H9 (cell line): ENCODE measurements around the gene MVP. TPM values are rescaled to one million over a fixed set of nuclear protein-coding genes. Genes with fewer than 3 reads are reported as not detected.

Experiments used
- DNase-seq: peaks from one replicate; pipeline ENCODE4 v3.0.0-alpha.2; 2017
- H2AFZ ChIP-seq: one replicate; pipeline ENCODE4 v1.6.1; 2013; ENCODE audit warnings: mild to moderate bottlenecking, low read length, control low read depth, moderate library complexity
- H2AK5ac ChIP-seq: 2 replicates; pipeline ENCODE4 v1.6.1; 2013; ENCODE audit warnings: low read length, control low read depth, mixed read lengths; ENCODE audit not compliant: insufficient read length
- H2BK120ac ChIP-seq: one replicate; pipeline ENCODE4 v1.6.1; 2013; ENCODE audit warnings: low read depth, mild to moderate bottlenecking, low read length, control low read depth, inconsistent platforms; ENCODE audit not compliant: poor library complexity, severe bottlenecking
- H2BK12ac ChIP-seq: 2 replicates; pipeline ENCODE4 v1.6.1; 2013; ENCODE audit warnings: low read length, control low read depth, mixed read lengths, low read depth; ENCODE audit not compliant: insufficient read length
- H2BK15ac ChIP-seq: 2 replicates; pipeline ENCODE4 v1.6.1; 2013; ENCODE audit warnings: low read depth, low read length, control low read depth
- H2BK20ac ChIP-seq: one replicate; pipeline ENCODE4 v1.6.1; 2013; ENCODE audit warnings: low read depth, mild to moderate bottlenecking, low read length, control low read depth, inconsistent platforms; ENCODE audit not compliant: poor library complexity, severe bottlenecking
- H2BK5ac ChIP-seq: 2 replicates; pipeline ENCODE4 v1.6.1; 2013; ENCODE audit warnings: low read length, control low read depth, mixed read lengths; ENCODE audit not compliant: insufficient read length
- H3K14ac ChIP-seq: 2 replicates; pipeline ENCODE4 v1.6.1; 2013; ENCODE audit warnings: low read length, control low read depth; ENCODE audit not compliant: insufficient read depth
- H3K18ac ChIP-seq: 2 replicates; pipeline ENCODE4 v1.6.1; 2013; ENCODE audit warnings: low read depth, mild to moderate bottlenecking, mixed read lengths, low read length, control low read depth; ENCODE audit not compliant: insufficient read length
- H3K23ac ChIP-seq: 2 replicates; pipeline ENCODE4 v1.6.1; 2013; ENCODE audit warnings: low read length, control low read depth, mixed read lengths, low read depth; ENCODE audit not compliant: insufficient read length
- H3K23me2 ChIP-seq: 2 replicates; pipeline ENCODE4 v1.6.1; 2013; ENCODE audit warnings: low read depth, mild to moderate bottlenecking, mixed read lengths, low read length, control low read depth; ENCODE audit not compliant: insufficient read length, poor library complexity, severe bottlenecking
- H3K27ac ChIP-seq: 2 replicates; pipeline ENCODE4 v1.5.1; 2013; ENCODE audit warnings: low read length, control low read depth, mixed read lengths, low read depth; ENCODE audit not compliant: insufficient read length
- H3K27me3 ChIP-seq: 2 replicates; pipeline ENCODE4 v1.6.1; 2013; ENCODE audit warnings: low read length, control low read depth, inconsistent platforms; ENCODE audit not compliant: insufficient read depth
- H3K4ac ChIP-seq: 2 replicates; pipeline ENCODE4 v1.6.1; 2013; ENCODE audit warnings: low read depth, mild to moderate bottlenecking, control low read depth, inconsistent platforms, low read length, moderate library complexity
- H3K4me1 ChIP-seq: 2 replicates; pipeline ENCODE4 v1.6.1; 2013; ENCODE audit warnings: low read length, control low read depth, inconsistent platforms; ENCODE audit not compliant: insufficient read depth
- H3K4me2 ChIP-seq: 2 replicates; pipeline ENCODE4 v1.6.1; 2013; ENCODE audit warnings: low read length, control low read depth, mixed read lengths; ENCODE audit not compliant: insufficient read length, insufficient read depth
- H3K56ac ChIP-seq: 2 replicates; pipeline ENCODE4 v1.6.1; 2013; ENCODE audit warnings: low read depth, mild to moderate bottlenecking, mixed read lengths, low read length, control low read depth; ENCODE audit not compliant: insufficient read length
- H3K79me1 ChIP-seq: 2 replicates; pipeline ENCODE4 v1.6.1; 2013; ENCODE audit warnings: low read depth, mild to moderate bottlenecking, moderate library complexity, low read length, control low read depth, inconsistent platforms; ENCODE audit not compliant: insufficient read depth, poor library complexity, severe bottlenecking
- H3K79me2 ChIP-seq: 2 replicates; pipeline ENCODE4 v1.6.1; 2013; ENCODE audit warnings: low read length, control low read depth, inconsistent platforms; ENCODE audit not compliant: insufficient read depth
- H3K9ac ChIP-seq: 2 replicates; pipeline ENCODE4 v1.6.1; 2013; ENCODE audit warnings: low read length, control low read depth, mixed read lengths; ENCODE audit not compliant: insufficient read length; ENCODE audit errors: extremely low read depth
- H3K9me3 ChIP-seq: one replicate; pipeline ENCODE4 v1.6.1; 2013; ENCODE audit warnings: low read depth, low read length, inconsistent platforms; ENCODE audit not compliant: control insufficient read depth
- H3T11ph ChIP-seq: one replicate; pipeline ENCODE4 v1.6.1; 2013; ENCODE audit warnings: mild to moderate bottlenecking, low read length, control low read depth, inconsistent platforms
- H4K20me1 ChIP-seq: one replicate; pipeline ENCODE4 v1.6.1; 2013; ENCODE audit not compliant: control insufficient read depth, insufficient read length, insufficient read depth
- H4K5ac ChIP-seq: 2 replicates; pipeline ENCODE4 v1.6.1; 2013; ENCODE audit warnings: low read depth, mild to moderate bottlenecking, mixed read lengths, low read length, control low read depth; ENCODE audit not compliant: insufficient read length
- H4K8ac ChIP-seq: replicated peaks from 2 replicates; pipeline ENCODE4 v1.6.1; 2013; ENCODE audit warnings: low read length, control low read depth, mixed read lengths, low read depth; ENCODE audit not compliant: insufficient read length
- H4K91ac ChIP-seq: 2 replicates; pipeline ENCODE4 v1.6.1; 2013; ENCODE audit warnings: low read depth, mild to moderate bottlenecking, moderate library complexity, mixed read lengths, low read length, control low read depth; ENCODE audit not compliant: insufficient read length
- H3K27ac Mint-ChIP-seq, 3 experiments: 2 replicates in 2 of 3; 3 replicates in 1 of 3; pipeline ENCODE4 v1.8.0; 2020 to 2021; ENCODE audit warnings: mixed read lengths in 3 of 3, mild to moderate bottlenecking in 1 of 3, moderate library complexity in 1 of 3
- H3K27me3 Mint-ChIP-seq: 2 replicates; pipeline ENCODE4 v1.8.0; 2021; ENCODE audit warnings: low read depth, mild to moderate bottlenecking, moderate library complexity, mixed read lengths
- H3K36me3 Mint-ChIP-seq, 3 experiments: 2 replicates in 2 of 3; 3 replicates in 1 of 3; pipeline ENCODE4 v1.8.0; 2020 to 2021; ENCODE audit warnings: low read depth in 3 of 3, mixed read lengths in 3 of 3; ENCODE audit not compliant: insufficient read depth in 1 of 3
- H3K4me1 Mint-ChIP-seq, 2 experiments: 2 replicates each; pipeline ENCODE4 v1.8.0; 2020; ENCODE audit warnings: mixed read lengths in 2 of 2
- H3K4me3 Mint-ChIP-seq, 2 experiments: 2 replicates in 1 of 2; 3 replicates in 1 of 2; pipeline ENCODE4 v1.8.0; 2020 to 2021; ENCODE audit warnings: mild to moderate bottlenecking in 2 of 2, mixed read lengths in 2 of 2, moderate library complexity in 1 of 2
- H3K9me3 Mint-ChIP-seq, 2 experiments: 2 replicates in 1 of 2; 3 replicates in 1 of 2; pipeline ENCODE4 v1.8.0; 2020; ENCODE audit warnings: mild to moderate bottlenecking in 2 of 2, mixed read lengths in 2 of 2, moderate library complexity in 1 of 2
- WGBS: extraction: QIAGEN DNeasy Blood & Tissue Kit; methylation state at CpG from one replicate; pipeline ENCODE4 v1.1.7; 2013; ENCODE audit warnings: missing lambda C conversion rate, low lambda C conversion rate, mixed read lengths; ENCODE audit not compliant: insufficient read length; ENCODE audit errors: extremely low coverage; 5-methylcytosine and 5-hydroxymethylcytosine counted together
- total RNA-seq: library from RNA; stranded (reverse); gene quantifications from 2 replicates; pipeline ENCODE4 v1.2.1, GENCODE V29; 2021
- TF ChIP-seq, protein P1 (sequence below): fragments of 200-600 bp; sonication (generic); conservative IDR thresholded peaks from 3 replicates; pipeline ENCODE4 v1.8.0; 2021; ENCODE audit warnings: antibody characterized with exemption, mild to moderate bottlenecking

The MVP gene
- total RNA-seq, 1 experiment from 2014 or later, result 3.1 TPM

DNA sequence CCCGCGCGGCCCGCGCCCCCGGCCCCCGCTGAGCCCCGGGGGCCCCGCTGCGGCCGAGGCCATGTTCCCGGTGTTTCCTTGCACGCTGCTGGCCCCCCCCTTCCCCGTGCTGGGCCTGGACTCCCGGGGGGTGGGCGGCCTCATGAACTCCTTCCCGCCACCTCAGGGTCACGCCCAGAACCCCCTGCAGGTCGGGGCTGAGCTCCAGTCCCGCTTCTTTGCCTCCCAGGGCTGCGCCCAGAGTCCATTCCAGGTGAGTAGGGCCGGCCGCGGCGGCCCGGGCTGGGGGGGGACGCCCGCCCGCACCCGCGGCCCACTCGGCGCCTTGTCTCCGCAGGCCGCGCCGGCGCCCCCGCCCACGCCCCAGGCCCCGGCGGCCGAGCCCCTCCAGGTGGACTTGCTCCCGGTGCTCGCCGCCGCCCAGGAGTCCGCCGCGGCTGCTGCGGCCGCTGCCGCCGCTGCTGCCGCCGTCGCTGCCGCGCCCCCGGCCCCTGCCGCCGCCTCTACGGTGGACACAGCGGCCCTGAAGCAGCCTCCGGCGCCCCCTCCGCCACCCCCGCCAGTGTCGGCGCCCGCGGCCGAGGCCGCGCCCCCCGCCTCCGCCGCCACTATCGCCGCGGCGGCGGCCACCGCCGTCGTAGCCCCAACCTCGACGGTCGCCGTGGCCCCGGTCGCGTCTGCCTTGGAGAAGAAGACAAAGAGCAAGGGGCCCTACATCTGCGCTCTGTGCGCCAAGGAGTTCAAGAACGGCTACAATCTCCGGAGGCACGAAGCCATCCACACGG, 13.4 kb upstream of the MVP start:
- H3K27me3 Mint-ChIP-seq, result peaks cover 1% of the 10 kb centered on the region
- no peak overlapping the region for H2BK15ac ChIP-seq

More for the DNA sequence above, 13.4 kb upstream of the MVP start:
- H3K4me2 ChIP-seq, result peak overlapping the region; percentile 85
- no peaks in the 10 kb centered on the region; a peak in 1 of 5 replicates for H3K9me3 Mint-ChIP-seq
- H3K9me3 ChIP-seq, result no peaks in the 10 kb centered on the region
- H3K27ac ChIP-seq, result no peak overlapping the region
- peaks cover 25% of the 10 kb centered on the region for H3K23me2 ChIP-seq
- no peak overlapping the region for H3K4ac ChIP-seq
- H3K4me1 ChIP-seq, result no peaks in the 10 kb centered on the region; the same call in 1 of the 2 replicates
- peaks cover 2% of the 10 kb centered on the region; the same call in 1 of the 2 replicates for H3K79me2 ChIP-seq
- H2BK12ac ChIP-seq, result no peak overlapping the region
- H4K20me1 ChIP-seq, result no peaks in the 10 kb centered on the region
- peak overlapping the region; percentile 4 for H3K14ac ChIP-seq
- H3K18ac ChIP-seq, result peak overlapping the region; percentile 29
- WGBS, result no CpG with 5 or more reads among the region's 99 CpGs
- peak overlapping the region; percentile 85 for H3K4me3 Mint-ChIP-seq
- no peak overlapping the region for H2BK120ac ChIP-seq
- no peak overlapping the region for H2AK5ac ChIP-seq
- H3K4me1 Mint-ChIP-seq, result peaks cover 46 to 61% of the 10 kb centered on the region in 2 experiments
- TF ChIP-seq, protein P1, sequence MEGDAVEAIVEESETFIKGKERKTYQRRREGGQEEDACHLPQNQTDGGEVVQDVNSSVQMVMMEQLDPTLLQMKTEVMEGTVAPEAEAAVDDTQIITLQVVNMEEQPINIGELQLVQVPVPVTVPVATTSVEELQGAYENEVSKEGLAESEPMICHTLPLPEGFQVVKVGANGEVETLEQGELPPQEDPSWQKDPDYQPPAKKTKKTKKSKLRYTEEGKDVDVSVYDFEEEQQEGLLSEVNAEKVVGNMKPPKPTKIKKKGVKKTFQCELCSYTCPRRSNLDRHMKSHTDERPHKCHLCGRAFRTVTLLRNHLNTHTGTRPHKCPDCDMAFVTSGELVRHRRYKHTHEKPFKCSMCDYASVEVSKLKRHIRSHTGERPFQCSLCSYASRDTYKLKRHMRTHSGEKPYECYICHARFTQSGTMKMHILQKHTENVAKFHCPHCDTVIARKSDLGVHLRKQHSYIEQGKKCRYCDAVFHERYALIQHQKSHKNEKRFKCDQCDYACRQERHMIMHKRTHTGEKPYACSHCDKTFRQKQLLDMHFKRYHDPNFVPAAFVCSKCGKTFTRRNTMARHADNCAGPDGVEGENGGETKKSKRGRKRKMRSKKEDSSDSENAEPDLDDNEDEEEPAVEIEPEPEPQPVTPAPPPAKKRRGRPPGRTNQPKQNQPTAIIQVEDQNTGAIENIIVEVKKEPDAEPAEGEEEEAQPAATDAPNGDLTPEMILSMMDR, result no peak
- no peak overlapping the region; a peak in 1 of 7 replicates for H3K27ac Mint-ChIP-seq
- H2AFZ ChIP-seq, result no peak overlapping the region
- H3K36me3 Mint-ChIP-seq, result peaks cover 18 to 58% (median 32%) of the 10 kb centered on the region in 3 experiments
- no peaks in the 10 kb centered on the region for H3K79me1 ChIP-seq
- H4K91ac ChIP-seq, result no peak overlapping the region
- H2BK5ac ChIP-seq, result no peak overlapping the region
- H3K23ac ChIP-seq, result no peak overlapping the region
- no peaks in the 10 kb centered on the region for H3K27me3 ChIP-seq
- H3K56ac ChIP-seq, result no peak overlapping the region
- no peak overlapping the region for H2BK20ac ChIP-seq
- DNase-seq, result peak; percentile 76
- H4K8ac ChIP-seq, result no peak overlapping the region
- no peak overlapping the region for H3T11ph ChIP-seq
- H4K5ac ChIP-seq, result no peak overlapping the region
- H3K9ac ChIP-seq, result peak overlapping the region; percentile 27
